H9 (cell line): ENCODE data around the gene YEATS4. TPM values are rescaled to one million over a fixed set of nuclear protein-coding genes. Genes with fewer than 3 reads are reported as not detected.

Source experiments
- DNase-seq: peaks from one replicate; pipeline ENCODE4 v3.0.0-alpha.2; 2017
- H2AFZ ChIP-seq: one replicate; pipeline ENCODE4 v1.6.1; 2013; ENCODE audit warnings: mild to moderate bottlenecking, low read length, control low read depth, moderate library complexity
- H2AK5ac ChIP-seq: 2 replicates; pipeline ENCODE4 v1.6.1; 2013; ENCODE audit warnings: low read length, control low read depth, mixed read lengths; ENCODE audit not compliant: insufficient read length
- H2BK120ac ChIP-seq: one replicate; pipeline ENCODE4 v1.6.1; 2013; ENCODE audit warnings: low read depth, mild to moderate bottlenecking, low read length, control low read depth, inconsistent platforms; ENCODE audit not compliant: poor library complexity, severe bottlenecking
- H2BK12ac ChIP-seq: 2 replicates; pipeline ENCODE4 v1.6.1; 2013; ENCODE audit warnings: low read length, control low read depth, mixed read lengths, low read depth; ENCODE audit not compliant: insufficient read length
- H2BK15ac ChIP-seq: 2 replicates; pipeline ENCODE4 v1.6.1; 2013; ENCODE audit warnings: low read depth, low read length, control low read depth
- H2BK20ac ChIP-seq: one replicate; pipeline ENCODE4 v1.6.1; 2013; ENCODE audit warnings: low read depth, mild to moderate bottlenecking, low read length, control low read depth, inconsistent platforms; ENCODE audit not compliant: poor library complexity, severe bottlenecking
- H2BK5ac ChIP-seq: 2 replicates; pipeline ENCODE4 v1.6.1; 2013; ENCODE audit warnings: low read length, control low read depth, mixed read lengths; ENCODE audit not compliant: insufficient read length
- H3K14ac ChIP-seq: 2 replicates; pipeline ENCODE4 v1.6.1; 2013; ENCODE audit warnings: low read length, control low read depth; ENCODE audit not compliant: insufficient read depth
- H3K18ac ChIP-seq: 2 replicates; pipeline ENCODE4 v1.6.1; 2013; ENCODE audit warnings: low read depth, mild to moderate bottlenecking, mixed read lengths, low read length, control low read depth; ENCODE audit not compliant: insufficient read length
- H3K23ac ChIP-seq: 2 replicates; pipeline ENCODE4 v1.6.1; 2013; ENCODE audit warnings: low read length, control low read depth, mixed read lengths, low read depth; ENCODE audit not compliant: insufficient read length
- H3K23me2 ChIP-seq: 2 replicates; pipeline ENCODE4 v1.6.1; 2013; ENCODE audit warnings: low read depth, mild to moderate bottlenecking, mixed read lengths, low read length, control low read depth; ENCODE audit not compliant: insufficient read length, poor library complexity, severe bottlenecking
- H3K27ac ChIP-seq: 2 replicates; pipeline ENCODE4 v1.5.1; 2013; ENCODE audit warnings: low read length, control low read depth, mixed read lengths, low read depth; ENCODE audit not compliant: insufficient read length
- H3K27me3 ChIP-seq: 2 replicates; pipeline ENCODE4 v1.6.1; 2013; ENCODE audit warnings: low read length, control low read depth, inconsistent platforms; ENCODE audit not compliant: insufficient read depth
- H3K4ac ChIP-seq: 2 replicates; pipeline ENCODE4 v1.6.1; 2013; ENCODE audit warnings: low read depth, mild to moderate bottlenecking, control low read depth, inconsistent platforms, low read length, moderate library complexity
- H3K4me1 ChIP-seq: 2 replicates; pipeline ENCODE4 v1.6.1; 2013; ENCODE audit warnings: low read length, control low read depth, inconsistent platforms; ENCODE audit not compliant: insufficient read depth
- H3K4me2 ChIP-seq: 2 replicates; pipeline ENCODE4 v1.6.1; 2013; ENCODE audit warnings: low read length, control low read depth, mixed read lengths; ENCODE audit not compliant: insufficient read length, insufficient read depth
- H3K56ac ChIP-seq: 2 replicates; pipeline ENCODE4 v1.6.1; 2013; ENCODE audit warnings: low read depth, mild to moderate bottlenecking, mixed read lengths, low read length, control low read depth; ENCODE audit not compliant: insufficient read length
- H3K79me1 ChIP-seq: 2 replicates; pipeline ENCODE4 v1.6.1; 2013; ENCODE audit warnings: low read depth, mild to moderate bottlenecking, moderate library complexity, low read length, control low read depth, inconsistent platforms; ENCODE audit not compliant: insufficient read depth, poor library complexity, severe bottlenecking
- H3K79me2 ChIP-seq: 2 replicates; pipeline ENCODE4 v1.6.1; 2013; ENCODE audit warnings: low read length, control low read depth, inconsistent platforms; ENCODE audit not compliant: insufficient read depth
- H3K9ac ChIP-seq: 2 replicates; pipeline ENCODE4 v1.6.1; 2013; ENCODE audit warnings: low read length, control low read depth, mixed read lengths; ENCODE audit not compliant: insufficient read length; ENCODE audit errors: extremely low read depth
- H3K9me3 ChIP-seq: one replicate; pipeline ENCODE4 v1.6.1; 2013; ENCODE audit warnings: low read depth, low read length, inconsistent platforms; ENCODE audit not compliant: control insufficient read depth
- H3T11ph ChIP-seq: one replicate; pipeline ENCODE4 v1.6.1; 2013; ENCODE audit warnings: mild to moderate bottlenecking, low read length, control low read depth, inconsistent platforms
- H4K20me1 ChIP-seq: one replicate; pipeline ENCODE4 v1.6.1; 2013; ENCODE audit not compliant: control insufficient read depth, insufficient read length, insufficient read depth
- H4K5ac ChIP-seq: 2 replicates; pipeline ENCODE4 v1.6.1; 2013; ENCODE audit warnings: low read depth, mild to moderate bottlenecking, mixed read lengths, low read length, control low read depth; ENCODE audit not compliant: insufficient read length
- H4K8ac ChIP-seq: replicated peaks from 2 replicates; pipeline ENCODE4 v1.6.1; 2013; ENCODE audit warnings: low read length, control low read depth, mixed read lengths, low read depth; ENCODE audit not compliant: insufficient read length
- H4K91ac ChIP-seq: 2 replicates; pipeline ENCODE4 v1.6.1; 2013; ENCODE audit warnings: low read depth, mild to moderate bottlenecking, moderate library complexity, mixed read lengths, low read length, control low read depth; ENCODE audit not compliant: insufficient read length
- H3K27ac Mint-ChIP-seq, 3 experiments: 2 replicates in 2 of 3; 3 replicates in 1 of 3; pipeline ENCODE4 v1.8.0; 2020 to 2021; ENCODE audit warnings: mixed read lengths in 3 of 3, mild to moderate bottlenecking in 1 of 3, moderate library complexity in 1 of 3
- H3K27me3 Mint-ChIP-seq: 2 replicates; pipeline ENCODE4 v1.8.0; 2021; ENCODE audit warnings: low read depth, mild to moderate bottlenecking, moderate library complexity, mixed read lengths
- H3K36me3 Mint-ChIP-seq, 3 experiments: 2 replicates in 2 of 3; 3 replicates in 1 of 3; pipeline ENCODE4 v1.8.0; 2020 to 2021; ENCODE audit warnings: low read depth in 3 of 3, mixed read lengths in 3 of 3; ENCODE audit not compliant: insufficient read depth in 1 of 3
- H3K4me1 Mint-ChIP-seq, 2 experiments: 2 replicates each; pipeline ENCODE4 v1.8.0; 2020; ENCODE audit warnings: mixed read lengths in 2 of 2
- H3K4me3 Mint-ChIP-seq, 2 experiments: 2 replicates in 1 of 2; 3 replicates in 1 of 2; pipeline ENCODE4 v1.8.0; 2020 to 2021; ENCODE audit warnings: mild to moderate bottlenecking in 2 of 2, mixed read lengths in 2 of 2, moderate library complexity in 1 of 2
- H3K9me3 Mint-ChIP-seq, 2 experiments: 2 replicates in 1 of 2; 3 replicates in 1 of 2; pipeline ENCODE4 v1.8.0; 2020; ENCODE audit warnings: mild to moderate bottlenecking in 2 of 2, mixed read lengths in 2 of 2, moderate library complexity in 1 of 2
- CTCF ChIP-seq: fragments of 200-600 bp; sonication (generic); conservative IDR thresholded peaks from 3 replicates; pipeline ENCODE4 v1.8.0; 2021; ENCODE audit warnings: antibody characterized with exemption, mild to moderate bottlenecking
- WGBS: extraction: QIAGEN DNeasy Blood & Tissue Kit; methylation state at CpG from one replicate; pipeline ENCODE4 v1.1.7; 2013; ENCODE audit warnings: missing lambda C conversion rate, low lambda C conversion rate, mixed read lengths; ENCODE audit not compliant: insufficient read length; ENCODE audit errors: extremely low coverage; 5-methylcytosine and 5-hydroxymethylcytosine counted together
- total RNA-seq: library from RNA; stranded (reverse); gene quantifications from 2 replicates; pipeline ENCODE4 v1.2.1, GENCODE V29; 2021

YEATS4 gene
- total RNA-seq, 1 experiment from 2014 or later, result 35.6 TPM

GRCh38 chr12:69321351-69321750, 38.2 kb upstream of the YEATS4 start:
- Histone ChIP-seq H3T11ph (no peak overlapping the region), H3K18ac (no peak overlapping the region), H2AFZ (no peak overlapping the region), H3K56ac (no peak overlapping the region), H3K23me2 (no peaks in the 10 kb centered on the region), H3K9me3 (no peaks in the 10 kb centered on the region), H3K14ac (no peak overlapping the region), H4K8ac (no peak overlapping the region), H2BK15ac (no peak overlapping the region), H3K27ac (no peak overlapping the region), H4K20me1 (no peaks in the 10 kb centered on the region), H4K91ac (no peak overlapping the region), H2BK120ac (no peak overlapping the region), H2BK20ac (no peak overlapping the region), H3K9ac (no peak overlapping the region), H2BK12ac (no peak overlapping the region), H3K79me1 (no peaks in the 10 kb centered on the region), H3K79me2 (no peaks in the 10 kb centered on the region), H3K23ac (no peak overlapping the region), H3K4me1 (peaks cover 6% of the 10 kb centered on the region; the same call in 1 of the 2 replicates), H2BK5ac (no peak overlapping the region), H3K27me3 (no peaks in the 10 kb centered on the region), H3K4me2 (no peak overlapping the region), H2AK5ac (no peak overlapping the region), H4K5ac (no peak overlapping the region), H3K4ac (no peak overlapping the region)
- H3K27ac Mint-ChIP-seq, result no peak overlapping the region
- H3K4me1 Mint-ChIP-seq, result peaks cover 16% of the 10 kb centered on the region in 2 experiments
- no peak for TF ChIP-seq CTCF
- peaks cover 12 to 20% (median 13%) of the 10 kb centered on the region in 3 experiments for H3K36me3 Mint-ChIP-seq
- H3K27me3 Mint-ChIP-seq, result no peaks in the 10 kb centered on the region; the same call in none of the 2 replicates
- H3K4me3 Mint-ChIP-seq, result no peak overlapping the region
- WGBS, result no CpG with 5 or more reads among the region's 1 CpG
- peaks cover 16 to 33% of the 10 kb centered on the region in 2 experiments for H3K9me3 Mint-ChIP-seq
- DNase-seq, result no peak
